Measurements from ENCODE around the gene LYZL6.
"Not testable (repeated sequence)": the region's sequence is repeated elsewhere in the genome, so short reads cannot be mapped to it uniquely, and the experiment has no call there.

The LYZL6 gene

GRCh38 chr17:35968520-35969054 is 25.1 kb upstream of the LYZL6 start:
- no peaks in the 10 kb centered on the region for H3K27me3 Mint-ChIP-seq
- no peak overlapping the region for H3K27ac Mint-ChIP-seq
- H3K4me3 Mint-ChIP-seq = no peak overlapping the region
- H3K36me3 Mint-ChIP-seq = no peaks in the 10 kb centered on the region
- no peaks in the 10 kb centered on the region for H3K4me1 Mint-ChIP-seq
- H3K9me3 Mint-ChIP-seq = no peaks in the 10 kb centered on the region

- Mint-ChIP-seq H3K4me3 (no peak overlapping the region), H3K27me3 (no peaks in the 10 kb centered on the region), H3K36me3 (no peaks in the 10 kb centered on the region), H3K4me1 (no peaks in the 10 kb centered on the region), H3K27ac (no peak overlapping the region), H3K9me3 (no peaks in the 10 kb centered on the region)
These were observed 21.8 kb upstream of the LYZL6 start for GRCh38 chr17:35965272-35965671.

- no peaks in the 10 kb centered on the region for H3K4me1 Mint-ChIP-seq
- H3K27ac Mint-ChIP-seq = no peak overlapping the region
- H3K4me3 Mint-ChIP-seq = no peak overlapping the region
- H3K9me3 Mint-ChIP-seq = no peaks in the 10 kb centered on the region
- no peaks in the 10 kb centered on the region for H3K36me3 Mint-ChIP-seq
- peaks cover 3% of the 10 kb centered on the region for H3K27me3 Mint-ChIP-seq
These were observed 20.1 kb upstream of the LYZL6 start for GRCh38 chr17:35963663-35964062.

GRCh38 chr17:35953720-35954119 is 10.2 kb upstream of the LYZL6 start:
- Mint-ChIP-seq H3K9me3 (no peaks in the 10 kb centered on the region), H3K4me3 (no peak overlapping the region), H3K27me3 (peaks cover 3% of the 10 kb centered on the region), H3K4me1 (no peaks in the 10 kb centered on the region), H3K27ac (no peak overlapping the region), H3K36me3 (no peaks in the 10 kb centered on the region)

GRCh38 chr17:35949401-35949800 is 5.9 kb upstream of the LYZL6 start:
- Mint-ChIP-seq H3K9me3 (no peaks in the 10 kb centered on the region), H3K27me3 (no peaks in the 10 kb centered on the region), H3K4me1 (no peaks in the 10 kb centered on the region), H3K27ac (no peak overlapping the region), H3K4me3 (no peak overlapping the region), H3K36me3 (no peaks in the 10 kb centered on the region)

GRCh38 chr17:35948092-35948491 is 4.6 kb upstream of the LYZL6 start:
- H3K36me3 Mint-ChIP-seq = no peaks in the 10 kb centered on the region
- H3K9me3 Mint-ChIP-seq = no peaks in the 10 kb centered on the region
- no peak overlapping the region for H3K27ac Mint-ChIP-seq
- H3K4me1 Mint-ChIP-seq = no peaks in the 10 kb centered on the region
- no peaks in the 10 kb centered on the region for H3K27me3 Mint-ChIP-seq
- H3K4me3 Mint-ChIP-seq = no peak overlapping the region

GRCh38 chr17:35947156-35947585 is 3.7 kb upstream of the LYZL6 start:
- H3K27ac Mint-ChIP-seq = no peak overlapping the region

GRCh38 chr17:35944151-35944550 is 638 bp upstream of the LYZL6 start:
- Mint-ChIP-seq H3K9me3 (no peaks in the 10 kb centered on the region), H3K4me3 (no peak overlapping the region), H3K36me3 (no peaks in the 10 kb centered on the region), H3K4me1 (no peaks in the 10 kb centered on the region), H3K27me3 (no peaks in the 10 kb centered on the region), H3K27ac (no peak overlapping the region)

More at GRCh38 chr17:35947156-35947585, 3.7 kb upstream of the LYZL6 start:
- Mint-ChIP-seq H3K27me3 (no peaks in the 10 kb centered on the region), H3K36me3 (no peaks in the 10 kb centered on the region), H3K9me3 (no peaks in the 10 kb centered on the region), H3K4me1 (no peaks in the 10 kb centered on the region), H3K4me3 (no peak overlapping the region)

- H3K36me3 Mint-ChIP-seq = no peaks in the 10 kb centered on the region
- no peaks in the 10 kb centered on the region for H3K9me3 Mint-ChIP-seq
- H3K4me3 Mint-ChIP-seq = no peak overlapping the region
- H3K27ac Mint-ChIP-seq = no peak overlapping the region
- H3K27me3 Mint-ChIP-seq = no peaks in the 10 kb centered on the region
- no peaks in the 10 kb centered on the region for H3K4me1 Mint-ChIP-seq
These were observed 826 bp downstream of the LYZL6 start for GRCh38 chr17:35942588-35943186.

- H3K27me3 Mint-ChIP-seq, H3K9me3 Mint-ChIP-seq, H3K4me3 Mint-ChIP-seq, H3K4me1 Mint-ChIP-seq, H3K27ac Mint-ChIP-seq, H3K36me3 Mint-ChIP-seq: not testable (repeated sequence)
These were observed 5.0 kb downstream of the LYZL6 start for GRCh38 chr17:35938492-35938891.

- no peaks in the 10 kb centered on the region for H3K9me3 Mint-ChIP-seq
- no peaks in the 10 kb centered on the region for H3K27me3 Mint-ChIP-seq
- H3K27ac Mint-ChIP-seq = no peak overlapping the region
- no peaks in the 10 kb centered on the region for H3K4me1 Mint-ChIP-seq
- H3K36me3 Mint-ChIP-seq = no peaks in the 10 kb centered on the region
- no peak overlapping the region for H3K4me3 Mint-ChIP-seq
These were observed 7.5 kb downstream of the LYZL6 start for GRCh38 chr17:35936063-35936462.

GRCh38 chr17:35934760-35935159 is 8.8 kb downstream of the LYZL6 start:
- H3K4me3 Mint-ChIP-seq = no peak overlapping the region
- no peaks in the 10 kb centered on the region for H3K36me3 Mint-ChIP-seq
- H3K27ac Mint-ChIP-seq = peak overlapping the region; percentile 48
- no peaks in the 10 kb centered on the region for H3K9me3 Mint-ChIP-seq
- peaks cover 12% of the 10 kb centered on the region for H3K4me1 Mint-ChIP-seq
- H3K27me3 Mint-ChIP-seq = no peaks in the 10 kb centered on the region

GRCh38 chr17:35932586-35932985 is 10.9 kb downstream of the LYZL6 start:
- no peak overlapping the region for H3K27ac Mint-ChIP-seq
- no peaks in the 10 kb centered on the region for H3K9me3 Mint-ChIP-seq
- H3K4me3 Mint-ChIP-seq = no peak overlapping the region
- no peaks in the 10 kb centered on the region for H3K27me3 Mint-ChIP-seq
- H3K36me3 Mint-ChIP-seq = no peaks in the 10 kb centered on the region
- H3K4me1 Mint-ChIP-seq = peaks cover 15% of the 10 kb centered on the region

- Mint-ChIP-seq H3K4me1 (peaks cover 15% of the 10 kb centered on the region), H3K27me3 (no peaks in the 10 kb centered on the region), H3K36me3 (no peaks in the 10 kb centered on the region), H3K9me3 (no peaks in the 10 kb centered on the region), H3K4me3 (no peak overlapping the region), H3K27ac (no peak overlapping the region)
These were observed 11.6 kb downstream of the LYZL6 start for GRCh38 chr17:35931794-35932425.

- H3K4me3 Mint-ChIP-seq = peak within 1 kb of the TSS; percentile 87
- H3K9me3 Mint-ChIP-seq = no peaks in the 10 kb centered on the region
- peaks cover 15% of the 10 kb centered on the region for H3K4me1 Mint-ChIP-seq
- H3K27ac Mint-ChIP-seq = peak within 1 kb of the TSS; percentile 15
- no peaks in the 10 kb centered on the region for H3K36me3 Mint-ChIP-seq
- no peaks in the 10 kb centered on the region for H3K27me3 Mint-ChIP-seq
These were observed 13.1 kb downstream of the LYZL6 start, which contains the start of gene RDM1 for GRCh38 chr17:35930211-35931065. TSS of gene RDM1 (minus strand) at chr17:35930773. CDS start at chr17:35930727, 46 bp downstream.

GRCh38 chr17:35927714-35928113 is 15.8 kb downstream of the LYZL6 start:
- H3K36me3 Mint-ChIP-seq = no peaks in the 10 kb centered on the region
- no peaks in the 10 kb centered on the region for H3K27me3 Mint-ChIP-seq
- peaks cover 15% of the 10 kb centered on the region for H3K4me1 Mint-ChIP-seq
- H3K27ac Mint-ChIP-seq = no peak overlapping the region
- H3K9me3 Mint-ChIP-seq = no peaks in the 10 kb centered on the region
- H3K4me3 Mint-ChIP-seq = no peak overlapping the region

Data from activated naive CD4-positive, alpha-beta T cell treated with anti-CD3 and anti-CD28 coated beads, Interleukin-2, amount 50 U/mL, for 24 hours (primary cell).